HG03354 (cell line): ENCODE data around the gene ATXN7L1.

Source experiments
- ATAC-seq: cut with Tn5 transposase; IDR thresholded peaks from one replicate; pipeline ENCODE4 v1.9.1; 2021; ENCODE audit warnings: mild to moderate bottlenecking; ENCODE audit not compliant: unreplicated experiment, poor library complexity, severe bottlenecking

The ATXN7L1 gene

DNA sequence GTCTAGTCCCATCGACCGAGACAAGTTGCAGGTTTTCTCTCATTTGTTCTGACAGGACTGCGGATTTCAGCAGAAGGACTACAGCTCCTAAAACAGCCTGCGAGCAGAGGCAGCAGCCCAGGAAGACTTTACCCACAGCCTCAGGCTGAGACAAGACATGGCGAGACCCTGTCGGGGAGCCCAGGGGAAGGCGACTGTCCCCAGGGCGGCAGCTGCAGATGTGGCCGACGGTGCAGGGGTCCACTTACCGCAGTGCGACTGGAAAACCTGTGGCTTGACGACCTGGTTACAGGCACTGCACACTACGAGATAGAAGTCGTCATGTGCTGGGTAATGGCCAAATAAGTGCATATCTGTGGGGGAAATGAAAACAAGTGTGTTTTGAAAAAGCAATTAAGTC, 88.0 kb downstream of the ATXN7L1 start:
- ATAC-seq: no peak

- ATAC-seq: no peak
These were observed 88.6 kb downstream of the ATXN7L1 start for GRCh38 chr7:105787793-105788192.

DNA sequence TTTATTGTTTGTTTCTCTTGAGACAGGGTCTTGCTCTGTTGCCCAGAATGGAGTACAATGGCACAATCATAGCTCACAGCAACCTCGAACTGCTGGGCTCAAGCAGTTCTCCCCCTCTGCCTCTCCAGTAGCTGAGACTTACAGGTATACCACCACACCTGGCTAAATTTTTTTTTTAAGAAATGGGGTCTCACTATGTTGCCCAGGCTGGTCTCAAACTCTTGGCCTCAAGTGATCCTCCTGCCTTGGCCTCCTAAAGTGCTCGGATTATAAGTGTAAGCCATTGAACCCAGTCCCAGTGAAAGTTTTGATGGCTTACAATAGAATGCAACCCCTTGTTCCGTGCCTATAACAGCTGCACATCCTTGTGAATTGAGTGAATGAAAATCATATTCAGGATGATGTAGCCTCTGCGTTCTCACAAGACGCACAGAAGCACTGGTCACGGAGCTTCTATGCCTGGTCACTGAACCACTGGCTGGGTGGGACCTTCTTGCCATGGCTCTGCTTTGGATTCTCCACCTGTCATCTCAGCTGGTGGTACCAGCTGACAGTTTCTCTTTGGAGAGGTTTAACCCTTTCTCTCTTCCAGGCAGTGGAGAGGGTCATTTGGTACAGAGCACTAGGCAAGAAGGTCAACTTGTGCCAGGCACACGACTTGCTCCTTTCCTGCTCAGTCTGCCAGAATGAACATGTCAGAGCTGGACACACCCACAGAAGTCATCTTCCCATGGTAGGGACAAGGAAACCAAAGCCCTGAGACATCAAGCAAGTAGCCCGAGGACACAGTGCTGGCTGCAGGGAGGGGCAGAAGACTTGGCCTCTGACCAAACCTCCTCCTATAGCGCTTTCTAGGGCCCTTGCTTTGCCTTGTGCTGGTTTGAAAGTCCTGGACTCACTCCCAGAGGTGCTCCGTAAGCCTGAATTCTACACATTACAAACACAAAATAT, 89.6 kb downstream of the ATXN7L1 start:
- no peak for ATAC-seq

DNA sequence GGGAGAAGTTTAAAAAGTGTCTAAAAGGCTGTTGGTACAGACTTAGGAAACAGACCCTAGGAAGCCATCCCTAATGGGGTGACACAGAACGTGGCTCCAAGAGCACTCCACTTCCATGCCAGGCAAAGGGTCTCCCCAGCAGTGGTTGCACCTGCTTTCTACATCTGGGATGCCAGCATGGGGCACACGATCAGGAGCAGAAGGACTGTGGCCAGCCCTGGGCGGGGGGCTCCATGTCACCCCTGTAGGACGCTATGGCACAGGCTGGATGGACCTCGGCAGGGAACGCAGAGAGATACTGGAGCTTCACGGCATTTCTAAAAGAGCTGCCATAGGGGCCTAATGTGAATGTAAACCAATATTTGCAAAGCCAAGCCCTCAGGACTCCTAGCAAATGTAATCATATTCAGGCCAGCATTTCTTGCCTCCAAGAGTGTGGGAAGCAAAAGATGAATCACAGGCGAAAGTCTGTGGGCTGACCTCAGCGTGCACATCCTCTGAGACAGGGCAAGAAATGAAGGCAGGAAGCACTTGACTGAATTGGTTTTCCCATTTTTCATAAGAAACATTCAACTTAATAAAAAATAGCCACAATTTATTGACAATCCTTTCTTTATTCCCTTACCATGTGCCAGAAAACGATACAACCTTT, 93.9 kb downstream of the ATXN7L1 start:
- no peak for ATAC-seq

DNA sequence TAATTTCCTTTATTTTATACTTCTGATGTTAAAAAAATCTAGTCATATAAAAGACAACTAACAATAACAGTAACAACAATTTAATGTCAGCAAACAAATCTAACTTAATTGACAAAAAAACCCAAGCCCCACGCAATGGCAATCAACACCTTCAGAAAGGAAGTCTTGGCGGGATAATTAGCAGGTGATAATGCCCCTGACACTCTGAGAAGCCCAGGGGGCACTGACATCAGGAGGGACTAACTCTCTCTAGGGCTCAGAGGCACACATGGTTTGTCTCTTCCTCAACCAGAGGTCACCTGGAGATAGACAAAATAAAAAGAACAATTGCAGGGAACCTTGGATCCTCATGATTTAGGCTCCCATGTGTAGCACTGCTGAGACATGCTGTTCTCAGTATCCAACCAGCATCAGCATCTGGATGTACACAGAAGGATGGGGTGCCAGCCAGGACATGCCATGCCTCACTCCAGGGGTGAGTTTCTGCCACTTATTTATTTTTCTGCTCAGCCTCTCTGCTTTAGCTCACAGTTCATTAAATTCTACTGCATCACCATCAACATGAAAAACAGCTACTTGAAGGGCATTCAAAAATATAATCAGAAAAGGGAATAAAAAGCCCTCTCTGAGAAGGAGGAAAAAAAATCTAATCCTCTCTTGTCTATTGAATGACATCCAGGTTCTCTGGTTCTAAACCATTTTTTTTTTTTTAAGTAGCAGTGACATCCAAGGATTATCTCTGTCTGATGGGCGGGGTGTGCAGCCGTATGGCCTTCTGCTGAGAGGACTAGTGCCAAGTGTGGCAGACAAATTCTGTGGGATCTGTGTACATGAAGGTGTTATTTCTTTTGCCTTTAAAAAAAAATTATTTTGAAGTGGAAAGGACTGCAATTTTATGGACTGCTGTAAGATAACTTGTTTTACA, 96.3 kb downstream of the ATXN7L1 start:
- ATAC-seq: no peak

DNA sequence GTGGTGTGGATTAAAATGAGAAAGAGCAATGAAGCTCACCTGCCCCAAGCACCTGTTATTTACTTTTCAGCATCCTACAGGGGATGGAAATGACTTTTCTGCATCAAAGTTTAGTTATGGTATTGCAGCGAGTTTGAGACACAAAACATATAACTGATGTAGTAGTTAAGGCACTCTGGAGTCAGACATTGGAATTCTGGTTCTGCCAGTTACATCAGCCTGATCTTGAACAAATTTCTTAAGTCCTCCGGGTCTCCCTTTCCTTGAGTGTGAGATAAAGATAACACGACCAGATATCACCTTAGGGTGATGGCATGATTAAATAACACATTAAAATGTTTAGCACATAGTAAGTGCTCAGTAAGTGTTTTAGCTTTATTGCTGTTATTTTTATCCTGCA, 97.4 kb downstream of the ATXN7L1 start:
- ATAC-seq: no peak

DNA sequence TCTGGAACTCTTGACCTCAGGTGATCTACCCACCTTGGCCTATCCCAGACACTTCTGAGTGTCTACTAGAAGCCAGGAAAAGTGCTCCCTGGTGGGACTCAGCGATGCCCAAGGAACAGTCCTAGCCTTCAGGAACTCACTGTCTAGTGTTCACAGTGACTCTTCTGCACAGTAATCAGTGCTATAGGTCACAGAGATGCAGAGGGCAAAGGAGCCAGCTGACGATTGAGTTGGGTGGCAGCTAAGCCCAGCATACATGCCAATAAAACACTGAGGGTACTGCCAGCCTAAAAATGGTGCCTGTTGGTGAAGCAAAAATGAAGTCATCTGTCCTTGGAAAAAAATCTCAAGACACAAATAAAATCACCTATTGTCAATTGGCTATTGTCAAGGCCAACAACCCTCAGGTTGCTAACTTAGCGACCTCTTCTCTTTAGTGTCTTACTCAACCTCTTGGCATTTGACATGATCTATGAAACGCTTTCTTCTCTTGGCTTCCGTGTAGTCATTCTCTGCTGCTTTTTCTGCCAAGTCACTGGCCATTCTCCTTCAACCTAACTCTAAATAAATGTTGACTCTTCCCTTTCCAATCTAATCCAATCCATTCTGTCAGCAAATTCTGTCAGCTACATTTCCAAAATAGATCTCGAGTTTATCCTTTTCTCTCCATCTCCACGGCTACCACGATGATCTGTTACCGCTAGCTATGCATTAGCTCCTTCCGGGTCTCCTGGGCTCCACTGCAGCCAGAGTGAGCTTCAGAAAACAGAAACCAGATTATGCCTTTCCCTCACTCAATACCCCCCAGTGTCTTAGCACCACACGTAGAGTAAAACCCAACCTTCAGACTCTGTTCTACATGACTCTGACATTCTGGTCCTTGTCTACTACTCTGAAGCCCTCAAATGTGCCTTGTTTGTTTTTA, 99.2 kb downstream of the ATXN7L1 start:
- ATAC-seq: no peak

DNA sequence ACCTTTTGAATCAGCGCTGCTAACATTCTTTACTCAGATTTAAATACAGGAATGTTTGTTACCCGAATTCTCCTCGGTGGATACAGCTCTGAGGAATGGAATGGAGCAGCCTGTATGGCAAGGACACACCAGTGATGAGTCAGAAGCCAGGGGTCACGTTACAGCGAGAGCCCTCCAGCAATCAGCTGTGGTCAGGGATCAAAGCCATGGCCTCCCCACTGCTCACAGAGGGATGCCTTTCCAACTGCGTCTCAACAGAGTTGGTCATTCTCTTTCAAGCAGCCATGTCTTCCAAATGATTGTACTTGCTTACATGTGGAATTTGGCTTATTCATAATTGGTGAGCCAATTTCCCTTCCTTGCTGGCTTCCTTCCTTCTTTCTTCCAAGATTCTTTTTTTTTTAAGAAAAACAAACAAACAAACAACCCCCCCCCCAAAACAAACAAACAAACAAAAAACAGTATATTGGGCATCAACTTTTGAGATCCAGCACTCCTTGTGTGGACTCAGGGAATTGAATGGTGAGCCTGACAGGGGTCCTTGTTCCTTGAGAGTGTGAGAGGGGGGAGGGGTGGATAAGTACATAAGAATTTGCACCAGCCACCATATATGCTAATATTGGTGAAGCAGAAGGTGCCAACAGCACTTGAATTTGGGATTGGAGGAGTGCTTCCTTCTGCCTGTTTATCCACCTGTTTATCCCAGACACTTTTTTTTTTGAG, 100.2 kb downstream of the ATXN7L1 start:
- no peak for ATAC-seq

- no peak for ATAC-seq
These were observed 100.8 kb downstream of the ATXN7L1 start for GRCh38 chr7:105775580-105775979.

DNA sequence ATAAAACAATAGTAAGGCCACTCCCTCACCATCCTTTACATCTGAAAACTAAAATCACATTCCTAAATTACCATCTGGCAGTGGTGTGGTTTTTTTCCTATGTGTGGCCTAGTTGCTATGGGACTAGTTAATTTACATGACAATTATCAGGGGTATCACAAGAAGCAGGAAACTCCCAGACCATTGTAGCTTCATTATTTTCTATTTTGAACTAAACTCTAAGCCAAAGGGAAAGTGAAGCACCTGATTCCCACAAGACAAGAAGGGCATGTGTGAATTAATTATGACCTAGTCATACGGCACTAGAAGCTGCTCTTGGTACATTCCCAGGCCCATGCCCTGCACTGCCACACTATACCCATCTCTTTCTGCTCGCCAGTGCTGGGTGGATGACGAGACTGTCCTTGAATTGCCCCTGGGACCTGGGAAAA, 103.4 kb downstream of the ATXN7L1 start:
- no peak for ATAC-seq

DNA sequence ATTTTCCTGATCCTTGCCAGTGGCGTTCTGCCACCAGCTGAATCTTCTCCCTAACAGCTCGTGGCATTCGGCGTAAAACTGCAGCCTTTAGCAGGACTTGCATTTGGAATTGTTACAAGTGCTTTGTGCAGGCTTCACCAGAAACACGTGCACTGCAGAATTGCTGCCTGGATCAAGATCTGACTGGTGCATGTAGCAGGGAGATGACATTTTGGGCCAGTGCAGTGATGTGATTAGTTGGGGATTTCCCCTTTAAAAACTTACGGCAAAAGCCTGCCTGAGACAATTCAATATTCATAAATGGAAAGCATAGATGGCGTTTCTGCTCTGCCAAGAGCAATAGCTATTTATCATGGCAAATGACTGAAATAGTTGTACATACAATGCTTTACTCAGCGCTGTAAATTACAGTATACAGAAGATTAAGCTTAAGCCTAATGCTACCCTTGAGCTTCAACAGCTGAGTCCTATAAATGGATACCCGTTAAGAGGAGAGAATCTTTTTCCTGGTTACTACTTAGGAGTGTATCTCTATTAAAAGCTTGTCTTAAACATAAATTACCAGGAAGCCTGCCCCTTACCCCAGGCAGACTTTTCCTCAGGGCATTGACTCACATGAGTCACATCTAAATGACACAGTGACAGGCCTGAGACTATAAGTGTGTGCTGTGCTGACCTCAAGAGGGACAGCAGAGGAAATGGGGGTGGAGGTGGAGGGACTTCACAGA, 106.3 kb downstream of the ATXN7L1 start:
- no peak for ATAC-seq

GRCh38 chr7:105768898-105769507, 107.4 kb downstream of the ATXN7L1 start:
- ATAC-seq: no peak

GRCh38 chr7:105768117-105768516, 108.3 kb downstream of the ATXN7L1 start:
- no peak for ATAC-seq

GRCh38 chr7:105766421-105767073, 109.9 kb downstream of the ATXN7L1 start:
- no peak for ATAC-seq

- ATAC-seq: no peak
These were observed 110.6 kb downstream of the ATXN7L1 start for GRCh38 chr7:105765846-105766245.

DNA sequence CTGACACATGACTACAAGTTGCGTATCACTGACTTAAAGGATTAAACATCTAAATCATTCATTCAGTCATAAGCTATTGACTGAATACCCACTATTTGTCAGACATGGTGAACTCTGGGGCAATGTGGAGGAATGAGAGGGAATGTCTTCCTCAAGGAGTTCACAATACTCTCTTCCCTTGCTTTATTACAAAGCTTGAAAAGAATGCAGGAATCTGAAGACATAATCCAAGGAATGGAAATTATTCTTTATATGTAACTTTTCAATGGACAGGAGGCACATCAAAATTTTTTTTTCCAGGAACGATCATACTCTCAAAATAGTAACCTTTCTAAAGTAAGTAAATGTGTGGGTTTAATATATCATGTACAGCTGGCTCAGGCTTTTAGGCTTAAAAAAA, 111.9 kb downstream of the ATXN7L1 start:
- ATAC-seq: no peak
